HG03280 (cell line): Measurements from ENCODE around the gene ZDHHC24.

Experiments
- ATAC-seq: cut with Tn5 transposase; IDR thresholded peaks from one replicate; pipeline ENCODE4 v1.9.1; 2021; ENCODE audit warnings: mild to moderate bottlenecking, moderate library complexity; ENCODE audit not compliant: unreplicated experiment

The ZDHHC24 gene

DNA sequence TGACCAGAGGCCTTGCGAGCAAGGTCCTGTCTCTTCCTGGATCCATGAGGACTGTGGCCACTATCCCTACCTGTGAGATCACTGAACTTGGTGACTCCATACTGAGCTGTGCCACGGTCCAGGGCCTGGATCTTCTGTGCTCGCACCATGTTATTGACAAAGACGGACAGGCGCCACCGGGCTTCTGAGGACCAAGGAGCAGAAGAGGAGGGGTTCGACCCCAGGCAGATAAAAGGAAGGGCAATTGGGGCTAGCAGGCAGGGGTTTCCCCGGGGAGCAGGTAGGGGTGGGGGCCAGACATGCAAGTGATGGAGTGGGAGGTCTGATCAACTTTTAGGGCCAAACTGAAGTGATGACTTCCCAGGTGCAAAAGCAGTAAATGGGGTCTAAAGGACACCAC, 20.4 kb upstream of the ZDHHC24 start:
- ATAC-seq: no peak

DNA sequence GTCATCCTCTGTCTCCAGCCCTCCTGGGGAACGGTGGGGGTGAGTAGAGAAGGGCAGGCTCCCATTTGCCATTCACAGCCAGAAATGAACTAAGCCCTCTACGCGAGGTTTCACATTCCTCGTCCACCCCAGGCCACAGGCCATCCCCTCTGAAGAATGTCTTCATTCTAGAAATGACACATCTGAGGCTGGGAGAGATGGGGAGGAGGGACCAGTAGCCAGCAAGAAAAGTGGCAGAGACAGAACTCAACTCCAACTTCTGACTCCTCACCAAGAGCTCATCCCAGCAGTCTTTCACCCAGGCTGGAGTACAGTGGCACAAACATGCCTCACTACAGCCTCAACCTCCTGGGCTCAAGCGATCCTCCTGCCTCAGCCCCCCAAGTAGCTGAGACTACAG, 19.1 kb upstream of the ZDHHC24 start:
- ATAC-seq: no peak

DNA sequence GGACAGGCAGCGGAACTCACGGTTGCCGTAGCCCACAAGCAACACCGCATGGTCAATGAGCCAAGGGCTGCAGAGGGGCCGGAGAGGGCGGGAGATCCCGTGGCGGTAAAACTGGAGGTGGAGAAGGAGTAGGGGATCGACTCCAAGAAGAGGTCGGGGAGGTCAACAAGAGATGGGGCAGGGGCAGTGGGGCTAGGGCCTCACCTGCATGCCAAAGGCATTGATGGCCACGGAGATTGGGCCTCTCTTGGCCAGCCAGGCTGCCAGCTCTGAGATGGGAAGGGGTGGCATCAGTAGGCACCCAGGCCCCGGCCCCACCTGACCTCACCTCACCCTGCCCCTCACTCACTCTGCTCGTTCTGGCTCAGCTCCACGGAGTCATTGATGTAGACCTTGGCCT, 18.7 kb upstream of the ZDHHC24 start:
- ATAC-seq: no peak

DNA sequence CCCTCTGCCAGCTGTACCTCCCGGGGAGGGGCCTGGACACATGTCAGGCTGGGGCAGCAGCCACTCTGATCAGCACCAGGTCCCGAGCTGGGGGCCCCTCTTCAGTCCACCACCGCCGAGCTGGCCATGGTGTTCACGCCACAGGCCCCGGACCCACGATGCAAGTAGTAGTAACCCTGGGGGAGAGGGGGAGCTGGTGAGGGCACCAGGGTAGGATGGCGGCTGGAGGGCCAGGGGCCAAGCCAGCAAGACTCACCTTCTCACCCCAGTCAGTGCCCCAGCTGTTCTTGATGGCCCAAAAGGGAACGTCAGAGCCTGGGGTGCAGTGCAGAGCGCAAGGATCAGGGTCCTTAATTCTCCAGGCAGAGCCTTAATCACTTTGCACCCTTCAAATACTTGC, 18.0 kb upstream of the ZDHHC24 start:
- no peak for ATAC-seq

DNA sequence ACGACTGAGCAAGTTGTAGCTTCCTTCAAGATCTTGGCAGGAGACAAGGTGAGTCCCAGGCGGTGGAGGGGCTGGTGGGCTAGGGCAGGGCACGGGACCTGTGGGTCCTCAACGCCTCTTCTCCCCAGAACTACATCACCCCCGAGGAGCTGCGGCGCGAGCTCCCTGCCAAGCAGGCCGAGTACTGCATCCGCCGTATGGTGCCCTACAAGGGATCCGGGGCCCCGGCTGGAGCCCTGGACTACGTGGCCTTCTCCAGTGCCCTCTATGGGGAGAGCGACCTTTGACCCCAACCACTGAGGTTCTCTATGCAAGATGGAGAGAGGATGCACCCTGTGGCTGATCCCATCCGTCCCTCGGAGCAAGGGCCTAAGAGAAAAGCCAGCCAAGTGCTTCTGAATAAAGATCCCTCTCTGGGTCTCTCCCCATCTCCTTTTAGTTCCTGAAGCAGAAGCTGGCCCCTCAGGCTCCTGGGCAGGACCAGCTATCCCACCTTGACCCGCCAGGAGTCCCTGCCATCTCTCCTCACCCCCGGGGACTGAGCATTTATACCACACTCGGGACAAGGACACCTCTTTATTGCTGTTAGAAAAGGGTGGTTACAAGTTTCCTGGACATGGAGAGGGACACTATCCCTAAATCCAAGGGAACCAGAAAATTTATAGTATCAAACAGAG, 17.2 kb upstream of the ZDHHC24 start:
- no peak for ATAC-seq

DNA sequence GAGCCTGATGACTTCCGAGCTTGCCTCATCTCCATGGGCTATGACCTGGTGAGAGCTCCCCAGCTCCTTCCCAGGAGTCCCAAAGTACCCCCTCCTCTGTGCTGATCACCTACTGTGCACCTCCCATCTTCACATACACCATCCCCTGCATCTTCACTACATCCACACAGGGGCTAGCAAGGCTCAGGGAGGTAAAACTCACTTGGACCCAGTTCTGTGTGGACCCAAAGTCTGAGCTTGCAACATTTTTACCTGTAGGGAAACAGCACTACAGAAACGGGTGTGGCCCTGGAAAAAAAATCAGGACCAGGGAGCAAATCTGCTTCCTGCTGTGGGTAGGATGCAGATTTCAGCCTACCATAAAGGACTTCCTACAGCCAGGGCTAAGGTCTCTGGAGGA, 16.4 kb upstream of the ZDHHC24 start:
- no peak for ATAC-seq

DNA sequence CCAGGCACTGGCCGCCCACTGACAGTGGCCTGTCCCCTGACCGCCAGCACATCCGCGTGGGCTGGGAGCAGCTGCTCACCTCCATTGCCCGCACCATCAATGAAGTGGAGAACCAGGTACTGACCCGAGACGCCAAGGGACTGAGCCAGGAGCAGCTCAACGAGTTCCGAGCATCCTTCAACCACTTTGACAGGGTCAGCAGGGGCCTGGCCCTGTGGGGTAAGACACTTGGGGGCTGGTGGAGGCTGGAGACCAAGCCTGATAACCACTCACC, 16.1 kb upstream of the ZDHHC24 start:
- no peak for ATAC-seq

DNA sequence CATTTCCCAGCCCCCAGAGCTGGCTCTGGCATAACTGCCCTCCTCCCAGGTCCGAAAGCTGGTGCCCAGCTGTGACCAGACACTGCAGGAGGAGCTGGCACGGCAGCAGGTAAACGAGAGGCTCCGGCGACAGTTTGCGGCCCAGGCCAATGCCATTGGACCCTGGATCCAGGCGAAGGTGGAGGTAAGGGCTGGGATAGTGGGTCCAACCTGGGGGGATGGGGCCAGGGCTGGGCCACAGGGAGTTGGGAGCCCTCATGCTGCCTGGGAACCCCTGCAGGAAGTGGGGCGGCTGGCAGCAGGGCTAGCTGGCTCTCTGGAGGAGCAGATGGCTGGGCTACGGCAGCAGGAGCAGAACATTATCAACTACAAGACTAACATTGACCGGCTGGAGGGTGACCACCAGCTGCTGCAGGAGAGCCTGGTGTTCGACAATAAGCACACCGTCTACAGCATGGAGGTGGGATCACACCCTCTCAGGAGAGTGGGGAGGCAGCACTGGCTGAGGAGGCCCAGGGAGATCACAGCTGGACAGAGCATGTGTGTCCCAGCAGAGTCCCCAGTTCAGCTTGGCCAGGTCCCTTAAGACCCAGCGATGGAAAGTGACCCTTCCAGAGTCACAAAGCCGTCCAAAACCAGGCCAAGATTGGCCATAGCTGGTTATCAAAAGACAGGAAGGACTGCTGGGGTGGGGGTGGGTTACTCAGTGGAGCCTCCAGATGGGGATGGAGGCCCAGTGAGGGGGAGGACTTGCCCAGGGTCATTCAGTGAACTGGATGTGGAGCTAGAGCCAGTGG, 15.5 kb upstream of the ZDHHC24 start:
- no peak for ATAC-seq

DNA sequence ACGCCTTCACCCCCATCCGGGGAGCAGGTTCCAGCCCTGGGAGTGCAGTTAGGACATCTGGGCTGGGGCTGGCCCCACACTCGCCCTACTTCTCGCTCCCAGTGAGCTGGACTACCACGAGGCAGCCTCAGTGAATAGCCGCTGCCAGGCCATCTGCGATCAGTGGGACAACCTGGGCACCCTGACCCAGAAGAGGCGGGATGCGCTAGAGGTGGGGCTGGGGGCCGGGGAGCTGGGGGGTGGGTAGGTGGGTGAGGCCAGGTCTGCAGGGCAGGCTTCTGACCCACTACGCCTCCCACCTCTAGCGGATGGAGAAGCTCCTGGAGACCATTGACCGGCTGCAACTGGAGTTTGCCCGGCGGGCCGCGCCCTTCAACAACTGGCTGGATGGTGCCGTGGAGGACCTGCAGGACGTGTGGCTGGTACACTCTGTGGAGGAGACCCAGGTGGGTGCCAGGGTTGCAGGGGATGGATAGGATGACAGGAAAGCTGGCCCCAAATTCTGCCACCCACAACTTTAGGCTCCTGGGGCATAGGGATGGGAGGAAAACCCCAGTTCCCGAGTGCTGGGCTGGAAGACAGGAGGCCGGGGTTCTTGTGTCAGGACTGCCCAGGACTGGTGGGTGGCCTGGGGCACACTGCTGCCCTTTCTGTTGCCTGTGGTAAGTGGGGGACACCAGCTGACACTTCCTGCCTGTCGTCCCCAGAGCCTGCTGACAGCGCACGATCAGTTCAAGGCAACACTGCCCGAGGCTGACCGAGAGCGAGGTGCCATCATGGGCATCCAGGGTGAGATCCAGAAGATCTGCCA, 14.2 kb upstream of the ZDHHC24 start:
- ATAC-seq: no peak

DNA sequence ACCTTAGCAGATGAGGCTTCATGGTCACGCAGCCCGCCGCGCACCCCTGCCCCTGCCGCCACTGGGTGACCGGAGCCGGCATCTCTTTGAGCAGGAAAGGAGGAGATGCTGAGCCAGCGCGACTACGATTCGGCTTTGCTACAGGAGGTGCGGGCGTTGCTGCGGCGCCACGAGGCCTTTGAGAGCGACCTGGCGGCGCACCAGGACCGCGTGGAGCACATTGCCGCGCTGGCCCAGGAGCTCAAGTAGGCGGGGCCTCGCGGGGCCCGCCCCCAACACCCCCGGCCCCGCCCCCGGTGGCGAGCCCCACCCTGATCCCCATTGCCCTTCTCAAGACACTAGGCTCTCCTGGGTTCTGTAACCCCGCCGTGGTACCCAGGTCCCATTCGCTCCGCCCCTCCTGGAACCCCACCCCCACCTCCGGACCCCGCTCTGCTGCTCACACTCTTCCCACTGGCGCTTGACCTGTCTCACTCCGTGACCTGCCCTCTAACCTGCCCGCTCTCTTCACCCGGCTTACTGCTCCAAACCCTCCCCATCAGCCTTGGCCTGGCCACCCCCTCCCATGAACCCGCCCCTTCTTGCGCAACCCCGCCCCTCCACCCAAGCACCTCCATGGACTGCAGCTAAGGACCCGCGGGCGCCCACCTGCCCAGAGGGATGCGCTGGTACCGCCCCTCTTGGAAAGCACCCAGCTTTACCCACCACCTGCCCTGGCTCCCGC, 13.5 kb upstream of the ZDHHC24 start:
- no peak for ATAC-seq

DNA sequence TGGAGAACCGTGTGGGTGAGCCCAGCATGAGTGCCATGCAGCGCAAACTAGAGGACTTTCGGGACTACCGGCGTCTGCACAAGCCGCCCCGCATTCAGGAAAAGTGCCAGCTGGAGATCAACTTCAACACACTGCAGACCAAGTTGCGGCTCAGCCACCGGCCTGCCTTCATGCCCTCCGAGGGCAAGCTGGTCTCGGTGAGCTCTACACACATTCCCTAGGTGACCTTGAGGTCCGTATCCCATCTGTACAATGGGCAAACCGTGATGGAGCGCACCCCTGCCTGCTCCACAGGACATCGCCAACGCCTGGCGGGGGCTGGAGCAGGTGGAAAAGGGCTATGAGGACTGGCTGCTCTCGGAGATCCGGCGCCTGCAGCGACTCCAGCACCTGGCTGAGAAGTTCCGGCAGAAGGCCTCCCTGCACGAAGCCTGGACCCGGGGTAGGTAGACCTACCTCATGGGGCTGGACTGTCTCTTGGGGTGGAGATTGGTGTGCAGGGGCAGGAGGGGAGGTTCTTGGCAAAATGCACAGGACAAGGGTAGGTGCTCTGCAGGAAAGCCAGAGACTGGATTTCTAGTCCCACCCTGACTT, 12.0 kb upstream of the ZDHHC24 start:
- ATAC-seq: no peak

DNA sequence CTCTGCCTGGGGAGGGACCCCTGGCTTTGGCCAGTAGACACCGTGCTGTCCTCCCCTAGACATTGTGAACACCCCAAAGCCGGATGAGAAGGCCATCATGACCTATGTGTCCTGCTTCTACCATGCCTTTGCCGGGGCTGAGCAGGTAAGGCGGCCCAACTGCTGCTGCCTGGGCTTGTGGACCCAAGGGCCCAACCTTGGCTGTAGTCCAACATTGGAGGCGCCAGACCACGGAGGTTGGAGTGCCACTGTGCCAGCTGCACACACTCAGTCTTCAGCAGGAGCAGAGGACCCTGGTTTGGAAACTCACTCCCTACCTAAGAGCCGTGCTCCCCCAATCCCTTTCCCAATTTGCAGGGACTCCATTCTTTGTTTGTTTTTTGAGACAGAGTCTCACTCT, 10.2 kb upstream of the ZDHHC24 start:
- ATAC-seq: no peak

DNA sequence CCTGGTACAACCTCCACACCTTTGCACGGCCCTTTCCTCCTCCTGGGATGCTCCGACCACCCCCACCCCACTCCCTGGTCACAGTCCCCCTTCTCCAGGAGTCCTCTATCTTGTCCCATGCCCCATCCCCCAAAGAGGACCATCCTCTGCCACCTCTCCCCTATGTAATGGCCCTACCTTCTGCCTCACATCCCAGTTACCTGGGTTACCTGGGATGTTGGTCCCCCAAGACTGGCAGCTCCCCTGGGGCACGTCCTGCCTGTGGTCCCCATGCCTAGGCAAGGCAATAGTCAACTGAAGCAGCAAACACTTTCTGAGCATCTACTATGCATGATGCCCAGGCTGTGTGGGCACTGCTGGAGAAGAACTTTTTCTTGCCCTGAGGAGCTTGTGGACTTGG, 9.6 kb upstream of the ZDHHC24 start:
- no peak for ATAC-seq

DNA sequence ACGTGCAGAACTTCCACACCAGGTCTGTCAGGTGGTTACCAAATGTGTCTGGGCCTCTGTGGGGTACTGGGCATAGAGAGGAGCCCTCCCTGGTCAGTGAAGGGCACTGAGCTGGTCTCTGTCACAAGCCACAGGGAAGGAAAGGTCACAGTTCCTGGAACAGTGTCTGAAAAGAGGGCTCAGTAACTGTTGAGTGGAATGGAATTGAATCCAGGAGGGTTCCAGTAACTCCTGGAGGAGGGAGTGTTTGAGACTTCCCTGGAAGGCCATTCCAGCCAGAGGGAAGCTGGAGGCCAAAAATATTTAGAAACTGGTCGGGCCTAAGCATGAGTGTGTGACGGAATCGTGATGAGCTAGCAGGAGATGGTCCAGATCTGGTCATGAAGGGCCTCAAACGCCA, 8.8 kb upstream of the ZDHHC24 start:
- no peak for ATAC-seq

DNA sequence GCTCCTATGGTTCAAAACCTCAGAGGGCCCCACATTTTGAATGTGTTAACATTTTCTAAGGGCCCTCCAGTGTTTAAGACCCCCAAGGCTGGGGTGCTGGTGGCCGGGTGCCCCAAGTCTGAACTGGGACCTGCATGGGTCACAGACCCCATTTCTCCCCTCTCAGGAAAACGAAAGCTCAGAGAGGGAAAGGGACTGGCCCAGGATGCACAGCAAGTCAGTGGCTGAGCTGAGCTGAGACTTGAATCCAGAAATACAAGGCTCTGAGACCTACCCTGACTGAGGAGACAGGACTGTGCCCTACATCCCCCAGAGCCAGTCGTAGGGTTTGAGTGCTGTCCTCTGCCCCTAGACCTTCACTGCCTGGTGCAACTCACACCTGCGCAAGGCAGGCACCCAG, 5.0 kb upstream of the ZDHHC24 start:
- no peak for ATAC-seq

DNA sequence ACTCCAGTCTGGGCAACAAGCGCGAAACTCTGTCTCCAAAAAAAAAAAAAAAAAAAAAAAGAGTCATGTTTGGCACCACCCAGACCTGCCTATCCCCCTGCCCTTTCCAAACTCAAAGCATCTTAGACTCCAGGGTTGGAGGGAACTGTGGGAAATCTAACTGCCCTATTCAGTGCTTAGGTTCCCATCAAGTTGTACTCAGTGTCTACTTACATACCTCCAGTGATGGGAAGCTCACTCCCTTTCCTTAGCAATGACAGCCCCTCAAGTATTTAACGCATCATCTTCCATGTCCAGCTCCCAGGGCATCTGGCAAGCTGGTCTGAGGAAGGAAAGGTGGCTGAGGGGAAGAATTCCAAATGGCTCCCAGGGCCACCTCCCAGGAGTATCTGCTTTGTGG, 3.8 kb upstream of the ZDHHC24 start:
- ATAC-seq: no peak

DNA sequence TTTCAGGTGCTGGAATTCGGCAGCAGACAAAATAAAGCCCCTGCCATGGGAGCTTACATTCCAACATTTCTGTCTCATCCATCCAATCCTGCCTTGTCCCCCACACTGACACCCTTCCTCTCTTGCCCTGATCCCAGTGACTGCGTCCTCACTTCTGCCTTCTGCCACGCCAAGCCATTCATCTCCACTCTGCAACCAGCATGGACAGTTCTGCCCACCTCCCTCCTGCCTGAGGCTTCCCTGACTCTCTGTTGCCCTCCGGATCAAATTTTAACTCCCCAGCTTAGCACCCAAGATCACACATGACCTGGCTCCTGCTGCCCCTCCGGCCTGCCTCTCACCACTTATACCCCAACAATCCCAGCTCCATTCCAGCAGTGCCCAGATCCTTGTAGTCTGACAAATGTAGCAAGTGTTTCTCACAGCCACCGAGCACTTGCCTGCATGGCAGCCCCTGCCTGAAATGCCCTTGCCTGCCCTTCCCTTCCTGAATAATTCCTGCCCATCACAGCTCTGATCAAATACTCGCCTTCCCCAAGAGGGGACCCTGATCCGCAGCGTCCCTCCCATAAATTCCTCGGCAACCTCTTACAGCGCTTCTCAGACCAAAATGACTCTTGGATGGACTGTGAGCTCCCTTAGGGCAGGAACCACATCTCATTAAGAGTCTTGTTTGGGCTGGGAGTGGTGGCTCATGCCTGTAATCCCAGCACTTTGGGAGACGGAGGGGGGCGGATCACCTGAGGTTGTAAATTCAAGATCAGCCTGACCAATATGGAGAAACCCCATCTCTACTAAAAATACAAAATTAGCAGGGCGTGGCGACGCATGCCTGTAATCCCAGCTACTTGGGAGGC, 3.2 kb upstream of the ZDHHC24 start:
- ATAC-seq: no peak

DNA sequence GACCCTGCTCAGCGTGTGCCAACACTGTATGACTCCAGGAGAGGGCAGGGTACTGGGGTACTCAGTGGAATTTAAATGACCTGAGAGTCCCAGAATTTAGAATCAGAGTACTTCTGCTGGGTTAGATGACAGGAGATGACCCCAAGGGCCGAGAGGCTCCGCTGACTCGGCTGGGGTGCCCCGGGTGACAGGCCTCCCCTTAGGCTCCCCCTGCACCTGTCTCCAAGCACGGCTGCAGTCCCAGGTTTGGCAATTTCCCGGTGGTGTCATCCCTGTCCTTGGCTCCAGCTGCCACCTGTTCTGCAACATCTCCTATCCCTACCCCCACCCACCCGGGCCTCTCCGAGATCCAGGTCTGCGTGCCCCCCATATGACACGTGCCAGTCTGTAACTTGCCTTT, 2.2 kb upstream of the ZDHHC24 start:
- no peak for ATAC-seq

DNA sequence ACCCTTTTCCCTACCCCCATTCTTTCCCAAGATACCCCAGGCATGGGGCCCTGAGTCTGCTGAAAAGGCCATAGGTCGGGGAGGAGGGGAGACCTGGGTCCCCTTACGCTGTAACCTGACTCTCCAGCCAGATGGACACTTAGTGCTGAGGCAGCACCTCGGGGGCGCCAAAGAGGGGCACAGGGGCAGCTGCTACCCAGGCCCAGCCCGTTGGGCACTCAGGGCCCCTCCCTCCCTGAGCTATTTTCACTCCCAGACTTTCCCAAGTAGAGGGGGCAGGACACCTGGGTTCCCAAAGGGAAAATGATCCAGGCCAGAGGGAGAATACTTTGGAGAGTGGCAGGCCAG, 1.8 kb upstream of the ZDHHC24 start:
- ATAC-seq: no peak

DNA sequence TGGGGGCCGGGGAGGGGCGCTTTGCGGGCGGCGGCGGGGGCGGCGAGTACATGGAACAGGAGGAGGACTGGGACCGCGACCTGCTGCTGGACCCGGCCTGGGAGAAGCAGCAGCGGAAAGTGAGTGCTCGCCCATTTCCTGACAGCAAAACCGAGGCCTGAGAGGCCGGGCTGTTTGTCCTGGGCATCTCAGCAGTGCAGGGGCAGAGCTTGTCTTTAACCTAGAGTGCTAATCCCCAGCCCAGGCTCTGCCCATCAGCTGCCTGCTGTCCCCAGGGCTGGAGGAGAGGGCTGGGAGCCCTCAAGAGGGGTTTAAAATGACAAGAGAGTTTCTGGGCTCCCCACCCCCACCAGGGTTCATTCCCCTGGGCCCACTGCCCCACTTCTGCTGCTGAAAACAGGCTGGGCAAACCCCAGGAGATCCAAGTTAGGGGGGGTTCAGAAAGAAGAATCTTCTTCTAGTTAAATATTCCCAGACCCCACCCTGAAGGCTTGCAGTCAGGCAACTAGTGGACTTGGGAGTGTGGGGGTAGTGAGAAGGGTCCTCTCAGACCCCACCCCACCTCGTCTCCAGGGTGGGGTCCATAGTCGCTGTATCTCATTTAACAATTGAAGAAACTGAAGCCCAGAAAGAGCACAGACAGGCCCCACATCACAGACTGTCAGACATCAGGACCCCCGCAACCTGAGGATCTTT, 1.3 kb upstream of the ZDHHC24 start:
- ATAC-seq: no peak
